GM12878 (cell line): ENCODE data around the gene ME3. TPM values are rescaled to one million over a fixed set of nuclear protein-coding genes. Genes with fewer than 3 reads are reported as not detected.

Source experiments
- BMI1 ChIP-seq: fragments of 450-650 bp; IDR thresholded peaks from 2 replicates; pipeline ENCODE4 v1.6.1; 2016; ENCODE audit warnings: mild to moderate bottlenecking, moderate library complexity, borderline replicate concordance
- BRCA1 ChIP-seq: IDR thresholded peaks from 2 replicates; pipeline ENCODE4 v1.6.1; 2011; ENCODE audit warnings: low read depth, low read length, improper control_type of control experiment
- CBX3 ChIP-seq: fragments of 200-600 bp; sonication (generic); IDR thresholded peaks from 2 replicates; pipeline ENCODE4 v1.6.1; 2016; ENCODE audit warnings: low read depth, borderline replicate concordance
- CBX5 ChIP-seq: sonication (generic); IDR thresholded peaks from 2 replicates; pipeline ENCODE4 v1.6.1; 2016; ENCODE audit warnings: low read depth, moderate library complexity, mild to moderate bottlenecking, inconsistent platforms
- E2F4 ChIP-seq: IDR thresholded peaks from 2 replicates; pipeline ENCODE4 v1.6.1; 2012; ENCODE audit warnings: low read depth, low read length, improper control_type of control experiment
- E4F1 ChIP-seq: fragments of 450-650 bp; IDR thresholded peaks from 2 replicates; pipeline ENCODE4 v1.6.1; 2018; ENCODE audit warnings: borderline replicate concordance, mild to moderate bottlenecking; ENCODE audit not compliant: partially characterized antibody
- FOS ChIP-seq: IDR thresholded peaks from 3 replicates; pipeline ENCODE4 v1.6.1; 2011; ENCODE audit warnings: borderline replicate concordance; ENCODE audit not compliant: insufficient read length; ENCODE audit errors: extremely low read depth
- GABPA ChIP-seq: IDR thresholded peaks from 2 replicates; pipeline ENCODE4 v1.6.1; 2014; ENCODE audit warnings: antibody characterized with exemption, low read depth, mild to moderate bottlenecking, inconsistent platforms
- HDGF ChIP-seq: fragments of 450-650 bp; IDR thresholded peaks from 2 replicates; pipeline ENCODE4 v1.6.1; 2016; ENCODE audit warnings: antibody characterized with exemption
- IKZF2 ChIP-seq, 2 experiments: fragments of 450-650 bp; IDR thresholded peaks; 2 replicates each; pipeline ENCODE4 v1.6.1; 2017; ENCODE audit warnings: mild to moderate bottlenecking in 2 of 2, moderate library complexity in 2 of 2
- MLLT1 ChIP-seq: fragments of 450-650 bp; IDR thresholded peaks from 2 replicates; pipeline ENCODE4 v1.6.1; 2016; ENCODE audit warnings: mild to moderate bottlenecking
- MTA2 ChIP-seq: fragments of 450-650 bp; IDR thresholded peaks from 2 replicates; pipeline ENCODE4 v1.6.1; 2016; ENCODE audit warnings: low read depth, mild to moderate bottlenecking, moderate library complexity
- MYC ChIP-seq: IDR thresholded peaks from 2 replicates; pipeline ENCODE4 v1.6.1; 2011; ENCODE audit warnings: mild to moderate bottlenecking, low read length, moderate library complexity, inconsistent platforms; ENCODE audit not compliant: insufficient read depth, insufficient replicate concordance, insufficient read length, severe bottlenecking
- NR2C2 ChIP-seq: IDR thresholded peaks from 2 replicates; pipeline ENCODE4 v1.6.1; 2011; ENCODE audit warnings: borderline replicate concordance, low read depth; ENCODE audit not compliant: control insufficient read depth, insufficient read length
- PBX3 ChIP-seq: IDR thresholded peaks from 2 replicates; pipeline ENCODE4 v1.6.1; 2011; ENCODE audit warnings: mild to moderate bottlenecking, low read depth, low read length, moderate library complexity; ENCODE audit not compliant: insufficient replicate concordance
- POLR2A ChIP-seq: IDR thresholded peaks from 2 replicates; pipeline ENCODE4 v1.6.1; 2011; ENCODE audit warnings: low read depth, mild to moderate bottlenecking, low read length
- RAD51 ChIP-seq: fragments of 450-650 bp; IDR thresholded peaks from 2 replicates; pipeline ENCODE4 v1.6.1; 2016; ENCODE audit warnings: moderate library complexity, mild to moderate bottlenecking, inconsistent platforms
- RB1 ChIP-seq: fragments of 450-650 bp; formaldehyde crosslinking; IDR thresholded peaks from 2 replicates; pipeline ENCODE4 v1.6.1; 2017; ENCODE audit warnings: mild to moderate bottlenecking, borderline replicate concordance
- RFX5 ChIP-seq: IDR thresholded peaks from 2 replicates; pipeline ENCODE4 v1.6.1; 2011; ENCODE audit warnings: low read depth, low read length, improper control_type of control experiment
- RUNX3 ChIP-seq: IDR thresholded peaks from 2 replicates; pipeline ENCODE4 v1.6.1; 2012; ENCODE audit warnings: low read length, inconsistent platforms
- SIN3A ChIP-seq: IDR thresholded peaks from 2 replicates; pipeline ENCODE4 v1.6.1; 2012; ENCODE audit warnings: low read depth, low read length, improper control_type of control experiment
- SREBF1 ChIP-seq: IDR thresholded peaks from 2 replicates; pipeline ENCODE4 v1.6.1; 2012; ENCODE audit warnings: mild to moderate bottlenecking, low read length
- SUPT20H ChIP-seq: IDR thresholded peaks from 2 replicates; pipeline ENCODE4 v1.6.1; 2011; ENCODE audit warnings: low read depth, mild to moderate bottlenecking, low read length, moderate library complexity, borderline replicate concordance; ENCODE audit not compliant: control insufficient read depth
- ZBED1 ChIP-seq: IDR thresholded peaks from 2 replicates; pipeline ENCODE4 v1.6.1; 2016; ENCODE audit warnings: borderline replicate concordance
- ZBTB33 ChIP-seq: fragments of 450-650 bp; IDR thresholded peaks from 2 replicates; pipeline ENCODE4 v1.6.1; 2017; ENCODE audit warnings: mild to moderate bottlenecking
- polyA plus RNA-seq, 11 experiments: library from polyadenylated mRNA; depleted of rRNA in 4 of 11; unstranded in 6 of 11; stranded (reverse) in 5 of 11; fragments of >200 nt; fragmentation: Nextera tagmentation in 4 of 11; fragmentation: Illumina TruSeq in 1 of 11; extraction: Ambion mirVana in 4 of 11; extraction: Trizol in 1 of 11; gene quantifications; 1 replicate in 1 of 11; 2 replicates in 10 of 11; pipeline versions ENCODE4 v1.2.1 to v1.2.3, GENCODE V29; 2011 to 2016; ENCODE audit warnings: inconsistent platforms in 2 of 11, missing spikeins in 2 of 11, low read depth in 1 of 11
- total RNA-seq, 4 experiments: library from RNA; depleted of rRNA in 3 of 4; stranded (reverse); fragments of >200 nt in 3 of 4; fragmentation: Illumina TruSeq in 1 of 4; extraction: Trizol in 1 of 4; gene quantifications; 2 replicates each; pipeline versions ENCODE4 v1.2.1 to v1.2.3, GENCODE V29; 2013 to 2021

ME3 gene
- total and polyA plus RNA-seq, 10 of the 15 experiments (the other 5 are each of a cell fraction or from before 2014, with no cell fraction given) = 0.06 to 0.40 (median 0.19) TPM; not detected in 2

- TF ChIP-seq RB1 = no peak
- TF ChIP-seq E2F4 = no peak
- TF ChIP-seq MTA2 = peak; percentile 70; the same call in 1 of the 2 replicates
- TF ChIP-seq RAD51 = no peak
- TF ChIP-seq PBX3 = no peak
- no peak for TF ChIP-seq E4F1
- no peak for TF ChIP-seq ZBTB33
- no peak for TF ChIP-seq SIN3A
- TF ChIP-seq MYC = no peak
- TF ChIP-seq SUPT20H = no peak
- peak; percentile 89 to 90 for TF ChIP-seq IKZF2 (IDR thresholded peaks at IDR 0.05)
- 0 out of 2 replicates have a peak, but pooled peaks have one; percentile 31 for TF ChIP-seq CBX5
- no peak for TF ChIP-seq HDGF
- no peak for TF ChIP-seq RFX5
- no peak for TF ChIP-seq FOS
- TF ChIP-seq GABPA = no peak
- no peak for TF ChIP-seq BMI1
- TF ChIP-seq MLLT1 = no peak
- no peak for TF ChIP-seq SREBF1
- TF ChIP-seq POLR2A = no peak
- peak; percentile 44 for TF ChIP-seq RUNX3
- TF ChIP-seq ZBED1 = no peak
- TF ChIP-seq NR2C2 = no peak
- no peak for TF ChIP-seq BRCA1
- no peak for TF ChIP-seq CBX3
These were observed 161.3 kb downstream of the ME3 start (continued) for GRCh38 chr11:86511086-86511551.
